ENCODE data around the gene CDH22. TPM values are rescaled to one million over a fixed set of nuclear protein-coding genes. Genes with fewer than 3 reads are reported as not detected.

The CDH22 gene
- total and polyA plus RNA-seq, 9 of the 15 experiments (the other 6 are each of a cell fraction or from before 2014, with no cell fraction given), result 0.07 to 0.08 TPM; not detected in 7

- intact Hi-C loops (cut with micrococcal nuclease), result no loop called here
- no peak for FAIRE-seq
- peaks cover 12 to 49% of the 10 kb centered on the region in 2 experiments for H3K27me3 ChIP-seq (ENCODE audit: control insufficient read depth in 2 of 2, insufficient read depth in 2 of 2, low read length in 2 of 2)
- no peak for TF ChIP-seq PHB2 (IDR thresholded peaks at IDR 0.05; ENCODE audit: low read depth)
- no peak for TF ChIP-seq KAT7 (CRISPR knock-in tag; IDR thresholded peaks at IDR 0.05; ENCODE audit: borderline replicate concordance)
- TF ChIP-seq ZNF780A (CRISPR knock-in tag; IDR thresholded peaks at IDR 0.05), result no peak
- no peak for TF ChIP-seq ZBTB43 (CRISPR knock-in tag; IDR thresholded peaks at IDR 0.05)
- no peak for TF ChIP-seq REST (IDR thresholded peaks at IDR 0.05; ENCODE audit: borderline replicate concordance)
- TF ChIP-seq REST (CRISPR knock-in tag; IDR thresholded peaks at IDR 0.05; ENCODE audit: low read depth), result no peak
- TF ChIP-seq RBBP5 (IDR thresholded peaks at IDR 0.05; ENCODE audit: borderline replicate concordance, insufficient read depth, low read length, poor library complexity, severe bottlenecking), result no peak
- no peak for TF ChIP-seq FOXJ3 (CRISPR knock-in tag; IDR thresholded peaks at IDR 0.05)
- no peak for TF ChIP-seq NFIC (IDR thresholded peaks at IDR 0.05)
- no peak for TF ChIP-seq RFX7 (CRISPR knock-in tag; IDR thresholded peaks at IDR 0.05)
- TF ChIP-seq MXD1 (CRISPR knock-in tag; IDR thresholded peaks at IDR 0.05; ENCODE audit: borderline replicate concordance, poor library complexity, severe bottlenecking), result no peak
- TF ChIP-seq NCOA2 (IDR thresholded peaks at IDR 0.05; ENCODE audit: partially characterized antibody in 2 of 2), result no peak
Observed at GRCh38 chr20:46144432-46145025, 163.8 kb downstream of the CDH22 start.

More at GRCh38 chr20:46144432-46145025, 163.8 kb downstream of the CDH22 start:
- Histone ChIP-seq H3K79me2 (ENCODE audit: control insufficient read depth, insufficient read depth, low read length) (no peaks in the 10 kb centered on the region), H3K9ac (ENCODE audit: insufficient read depth in 1 of 2, low read depth in 2 of 2, low read length in 2 of 2) (no peak overlapping the region), H3K9me1 (ENCODE audit: control insufficient read depth, insufficient read depth, low read length) (no peaks in the 10 kb centered on the region), H3K9me3 (replicated peaks; ENCODE audit: control insufficient read depth, insufficient read depth, low read depth, low read length) (no peaks in the 10 kb centered on the region), H3K27ac (ENCODE audit: extremely low read depth, low read depth, low read length) (no peak overlapping the region), H3K4me1 (replicated peaks in 1 of 2; ENCODE audit: control insufficient read depth in 2 of 2, insufficient read depth in 2 of 2, low read length in 2 of 2) (0 out of 5 replicates have a peak, but pooled peaks cover 0 to 2% of the 10 kb centered on the region in 2 experiments), H4K20me1 (replicated peaks; ENCODE audit: control insufficient read depth, insufficient read depth, low read length) (peaks cover 15% of the 10 kb centered on the region; the same call in 1 of the 2 replicates), H3K36me3 (ENCODE audit: control insufficient read depth, insufficient read depth, low read length) (no peaks in the 10 kb centered on the region), H2AFZ (ENCODE audit: low read depth, low read length) (no peak overlapping the region), H3K4me2 (ENCODE audit: insufficient read depth, low read length) (no peak overlapping the region), H3K4me3 (no peak overlapping the region)
- 0% methylated on average over 7 of the region's 8 CpGs for WGBS (ENCODE audit: insufficient coverage, low coverage, missing lambda C conversion rate)
- BruUV-seq (replicated peaks), result no TSS peak
- DNase-seq (ENCODE audit: extremely low read depth in 1 of 4, low spot score in 3 of 4), result no peak
- CTCF ChIA-PET (ENCODE audit: low intra/inter-chr PET ratio), result no interaction called here
- in situ Hi-C loops (cut with MboI), result loop anchor here (25.0 kb wide), 1 partner anchor 168 kb away; the partner anchor contains the start of gene CDH22
- ATAC-seq, result peak; percentile 29; the same call in 1 of the 3 replicates
- POLR2A ChIA-PET, result interaction anchor here (0.6 kb wide), 1 partner anchor 1070 kb away, joined by 3 read pairs; no protein-coding TSS in a partner anchor
